Articular chondrocyte of knee joint (primary cell): ENCODE results near the gene MINDY2. TPM values are rescaled to one million over a fixed set of nuclear protein-coding genes. Genes with fewer than 3 reads are reported as not detected.

Experiments used
- small RNA-seq: library from RNA; depleted of rRNA; stranded (forward); fragments of <200 nt; gene quantifications from one replicate; pipeline ENCODE3, GENCODE V24; 2012
- total RNA-seq: library from RNA; depleted of rRNA; stranded (reverse); fragments of >200 nt; gene quantifications from 2 replicates; pipeline ENCODE4 v1.2.3, GENCODE V29; 2012

The MINDY2 gene
- total RNA-seq: 16.9 and 23.7 TPM in 2 replicates

GRCh38 chr15:58770857-58771620, at the start of gene MINDY2:
TSS of gene MINDY2 (plus strand) at chr15:58771302. CDS start at chr15:58771396, 94 bp downstream.

DNA sequence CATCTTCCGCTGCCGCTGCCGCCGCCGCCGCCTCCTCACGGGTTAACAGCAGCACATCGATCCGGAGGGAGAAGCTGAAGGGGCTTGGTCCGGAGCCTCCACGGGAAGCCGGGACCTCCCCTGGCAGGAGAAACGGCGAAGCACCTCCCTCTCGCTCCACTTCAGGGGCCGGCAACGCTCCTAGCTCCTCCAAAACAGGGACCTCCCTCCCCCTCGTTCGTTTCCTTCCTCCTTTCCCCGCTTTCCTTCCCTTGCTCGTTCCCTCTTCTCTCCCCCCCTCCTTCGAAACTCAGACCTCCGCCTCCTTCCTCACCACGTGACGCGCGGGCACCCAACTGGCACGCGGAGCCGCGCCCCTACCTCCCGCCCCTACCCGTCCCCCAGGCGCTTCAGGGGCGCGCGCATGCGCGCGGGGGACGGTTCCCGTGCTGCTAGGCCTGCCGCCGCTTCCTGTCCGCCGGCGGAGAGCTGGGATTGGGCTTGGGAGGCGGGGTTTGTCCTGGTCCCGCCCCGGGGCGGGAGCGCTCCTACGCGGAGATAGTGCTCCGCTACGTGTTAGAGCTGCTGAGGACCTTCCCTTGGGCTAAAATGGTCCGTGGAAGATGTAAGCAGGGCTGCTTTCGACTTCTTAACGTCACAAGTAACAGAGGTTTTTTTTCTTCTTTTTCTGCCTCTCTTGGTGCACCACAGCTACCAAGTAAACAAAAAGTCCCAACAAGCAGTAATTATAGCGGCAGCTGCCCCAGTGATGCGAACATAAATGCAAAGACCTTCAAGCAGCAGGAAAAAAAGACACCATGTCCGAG, 21.4 kb upstream of the MINDY2 start, which contains the start of gene ADAM10:
Gene ADAM10, minus strand, starts transcription at position 176 of the 806 bp plus-strand sequence. Its CDS starts 173 bp downstream, at position 3.

Small RNAs within 50 kb of the gene (small RNA-seq; reads per million reads assigned to genes)
- not detected for gene RF00012
- not detected for gene ZNF444P1

Other genes starting within 250 kb of the MINDY2 start
- gene ADAM10, start 21.6 kb upstream of the MINDY2 start, total RNA-seq: 181 and 247 TPM in 2 replicates
- gene SLTM, start 162.4 kb downstream of the MINDY2 start, total RNA-seq: 86.0 and 97.2 TPM in 2 replicates
- 27.4 and 28.3 TPM in 2 replicates for gene RNF111, start 216.4 kb downstream of the MINDY2 start, total RNA-seq